DND-41 (cell line): ENCODE data around the gene ANP32B.

Experiments
- ATAC-seq: fragments of 200-7000 bp; cut with Tn5 transposase; 3 replicates; pipeline ENCODE4 v1.9.1; 2021; ENCODE audit warnings: low read depth; ENCODE audit not compliant: insufficient read depth
- DNase-seq: peaks from one replicate; pipeline ENCODE4 v3.0.0-alpha.2; 2020
- H2AFZ ChIP-seq: 2 replicates; pipeline ENCODE4 v1.6.0; 2012; ENCODE audit warnings: low read depth, low read length
- H3K27ac ChIP-seq: 2 replicates; pipeline ENCODE4 v1.5.1; 2012; ENCODE audit warnings: low read length, inconsistent platforms
- H3K27me3 ChIP-seq: fragments of 200-600 bp; sonication (generic); 2 replicates; pipeline ENCODE4 v1.6.0; 2012; ENCODE audit warnings: low read length, mild to moderate bottlenecking, inconsistent platforms; ENCODE audit not compliant: insufficient read depth, poor library complexity
- H3K36me3 ChIP-seq: 2 replicates; pipeline ENCODE4 v1.5.1; 2012; ENCODE audit warnings: low read length, inconsistent platforms; ENCODE audit not compliant: insufficient read depth
- H3K4me1 ChIP-seq: 2 replicates; pipeline ENCODE4 v1.5.1; 2012; ENCODE audit warnings: mild to moderate bottlenecking, low read length; ENCODE audit not compliant: insufficient read depth
- H3K4me2 ChIP-seq: 2 replicates; pipeline ENCODE4 v1.6.0; 2012; ENCODE audit warnings: mild to moderate bottlenecking, moderate library complexity, low read length, inconsistent platforms; ENCODE audit not compliant: insufficient read depth
- H3K4me3 ChIP-seq, 2 experiments: fragments of 200-600 bp in 1 of 2; shearing (Covaris generic) in 1 of 2; 2 replicates each; pipeline ENCODE4 v1.5.1; 2012 to 2016; ENCODE audit warnings: inconsistent platforms in 2 of 2, low read length in 2 of 2, mild to moderate bottlenecking in 2 of 2, low read depth in 1 of 2, moderate library complexity in 1 of 2
- H3K79me2 ChIP-seq: 2 replicates; pipeline ENCODE4 v1.6.0; 2012; ENCODE audit warnings: low read length, inconsistent platforms; ENCODE audit not compliant: insufficient read depth
- H3K9ac ChIP-seq: 2 replicates; pipeline ENCODE4 v1.6.0; 2012; ENCODE audit warnings: low read depth, mild to moderate bottlenecking, inconsistent platforms, low read length, moderate library complexity
- H3K9me3 ChIP-seq: 2 replicates; pipeline ENCODE4 v1.5.1; 2012; ENCODE audit warnings: low read length, moderate library complexity, mild to moderate bottlenecking, inconsistent platforms; ENCODE audit not compliant: insufficient read depth, severe bottlenecking
- H4K20me1 ChIP-seq: 2 replicates; pipeline ENCODE4 v1.6.0; 2012; ENCODE audit warnings: low read length; ENCODE audit not compliant: insufficient read depth
- EZH2 ChIP-seq: IDR thresholded peaks from 3 replicates; pipeline ENCODE4 v1.6.1; 2012; ENCODE audit warnings: borderline replicate concordance, low read depth, mild to moderate bottlenecking, moderate library complexity, low read length, inconsistent platforms; ENCODE audit not compliant: severe bottlenecking
- TF ChIP-seq, protein P1 (sequence below): IDR thresholded peaks from 2 replicates; pipeline ENCODE4 v1.5.1; 2012; ENCODE audit warnings: borderline replicate concordance, low read length, moderate library complexity, mild to moderate bottlenecking; ENCODE audit not compliant: poor library complexity, severe bottlenecking; ENCODE audit errors: extremely low read depth

Gene ANP32B

GRCh38 chr9:98031169-98031568 lies 48.0 kb downstream of the ANP32B start:
- no peaks in the 10 kb centered on the region for H3K27me3 ChIP-seq
- no peak overlapping the region for H3K4me3 ChIP-seq
- no peak overlapping the region for H2AFZ ChIP-seq
- no peak overlapping the region for H3K4me2 ChIP-seq
- TF ChIP-seq, protein P1, sequence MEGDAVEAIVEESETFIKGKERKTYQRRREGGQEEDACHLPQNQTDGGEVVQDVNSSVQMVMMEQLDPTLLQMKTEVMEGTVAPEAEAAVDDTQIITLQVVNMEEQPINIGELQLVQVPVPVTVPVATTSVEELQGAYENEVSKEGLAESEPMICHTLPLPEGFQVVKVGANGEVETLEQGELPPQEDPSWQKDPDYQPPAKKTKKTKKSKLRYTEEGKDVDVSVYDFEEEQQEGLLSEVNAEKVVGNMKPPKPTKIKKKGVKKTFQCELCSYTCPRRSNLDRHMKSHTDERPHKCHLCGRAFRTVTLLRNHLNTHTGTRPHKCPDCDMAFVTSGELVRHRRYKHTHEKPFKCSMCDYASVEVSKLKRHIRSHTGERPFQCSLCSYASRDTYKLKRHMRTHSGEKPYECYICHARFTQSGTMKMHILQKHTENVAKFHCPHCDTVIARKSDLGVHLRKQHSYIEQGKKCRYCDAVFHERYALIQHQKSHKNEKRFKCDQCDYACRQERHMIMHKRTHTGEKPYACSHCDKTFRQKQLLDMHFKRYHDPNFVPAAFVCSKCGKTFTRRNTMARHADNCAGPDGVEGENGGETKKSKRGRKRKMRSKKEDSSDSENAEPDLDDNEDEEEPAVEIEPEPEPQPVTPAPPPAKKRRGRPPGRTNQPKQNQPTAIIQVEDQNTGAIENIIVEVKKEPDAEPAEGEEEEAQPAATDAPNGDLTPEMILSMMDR: no peak
- TF ChIP-seq EZH2: no peak
- no peak overlapping the region for H3K27ac ChIP-seq
- DNase-seq (no peak), ATAC-seq (no peak)
- no peaks in the 10 kb centered on the region for H3K79me2 ChIP-seq
- no peaks in the 10 kb centered on the region for H3K36me3 ChIP-seq
- H3K9ac ChIP-seq: no peak overlapping the region
- no peaks in the 10 kb centered on the region for H4K20me1 ChIP-seq
- H3K4me1 ChIP-seq: peaks cover 6% of the 10 kb centered on the region
- H3K9me3 ChIP-seq: no peaks in the 10 kb centered on the region

DNA sequence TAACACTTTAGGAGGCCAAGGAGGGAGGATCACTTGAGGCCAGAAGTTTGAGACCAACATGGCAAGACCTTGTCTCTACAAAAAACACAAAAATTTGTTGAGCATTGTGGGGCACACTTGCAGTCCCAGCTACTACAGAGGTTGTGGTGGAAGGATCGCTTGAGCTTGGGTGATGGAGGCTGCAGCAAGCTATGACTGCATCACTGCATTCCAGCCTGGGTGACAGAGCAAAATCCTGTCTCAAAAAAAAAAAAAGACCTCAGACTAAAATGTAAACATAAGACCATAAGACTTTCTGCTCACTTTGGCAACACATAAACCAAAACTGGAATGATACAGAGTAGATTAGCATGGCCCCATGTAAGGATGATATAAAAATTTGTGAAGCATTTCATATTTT lies 48.8 kb downstream of the ANP32B start:
- Histone ChIP-seq H3K4me1 (peaks cover 6% of the 10 kb centered on the region), H3K36me3 (no peaks in the 10 kb centered on the region), H3K9ac (no peak overlapping the region), H2AFZ (no peak overlapping the region), H4K20me1 (no peaks in the 10 kb centered on the region), H3K27ac (no peak overlapping the region), H3K4me3 (no peak overlapping the region), H3K79me2 (no peaks in the 10 kb centered on the region), H3K27me3 (no peaks in the 10 kb centered on the region), H3K9me3 (no peaks in the 10 kb centered on the region), H3K4me2 (no peak overlapping the region)
- TF ChIP-seq EZH2: no peak
- TF ChIP-seq, protein P1: no peak
- DNase-seq (no peak), ATAC-seq (no peak)

GRCh38 chr9:98034593-98035546 lies 51.7 kb downstream of the ANP32B start:
- H3K27me3 ChIP-seq: no peaks in the 10 kb centered on the region
- H3K27ac ChIP-seq: no peak overlapping the region
- 0 out of 4 replicates have a peak overlapping the region, but pooled peaks of 1 of the 2 experiments have one; percentile 17 for H3K4me3 ChIP-seq
- H2AFZ ChIP-seq: peak overlapping the region; percentile 66
- DNase-seq (peak; percentile 84), ATAC-seq (peak; percentile 99)
- H3K9ac ChIP-seq: no peak overlapping the region
- H3K9me3 ChIP-seq: no peaks in the 10 kb centered on the region
- peak overlapping the region; percentile 55 for H3K4me2 ChIP-seq
- H4K20me1 ChIP-seq: no peaks in the 10 kb centered on the region
- H3K79me2 ChIP-seq: no peaks in the 10 kb centered on the region
- H3K36me3 ChIP-seq: no peaks in the 10 kb centered on the region
- no peak for TF ChIP-seq EZH2
- TF ChIP-seq, protein P1: peak; percentile 89
- peaks cover 6% of the 10 kb centered on the region for H3K4me1 ChIP-seq
